ENCODE results near the gene CELF1. TPM values are rescaled to one million over a fixed set of nuclear protein-coding genes. Genes with fewer than 3 reads are reported as not detected.

Gene CELF1
- total RNA-seq, 2 experiments from 2014 or later, result 103 to 111 TPM

DNA sequence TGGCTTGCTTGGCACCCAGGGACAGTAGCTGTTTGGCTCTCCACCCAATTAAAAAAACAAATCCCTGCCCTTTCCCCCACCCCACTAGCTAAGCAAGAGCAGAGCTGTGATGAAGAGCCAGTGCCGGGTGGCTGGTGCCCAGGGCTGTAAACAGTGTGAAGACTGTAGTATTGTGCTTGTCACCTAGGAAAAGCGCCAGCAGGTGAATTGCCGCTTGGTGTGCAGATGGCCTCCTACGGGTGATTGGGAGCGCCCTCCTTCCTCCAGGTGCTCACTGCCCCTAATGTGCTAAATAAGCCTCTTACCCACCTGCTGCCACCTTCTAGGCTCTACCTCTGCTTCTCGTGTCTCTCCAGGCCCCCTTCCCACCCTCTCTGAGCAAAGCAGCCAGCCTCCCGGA is 85.6 kb downstream of the CELF1 start:
- H3K36me3 Mint-ChIP-seq (ENCODE audit: low read depth), result peaks cover 67% of the 10 kb centered on the region
- Histone ChIP-seq H3K36me3 (ENCODE audit: insufficient read depth, low read length) (peaks cover 73% of the 10 kb centered on the region), H3K27me3 (ENCODE audit: control insufficient read depth in 1 of 2, insufficient read depth in 2 of 2, low read length in 2 of 2) (no peaks in the 10 kb centered on the region), H3K9me3 (ENCODE audit: control insufficient read depth in 1 of 2, insufficient read depth in 1 of 2, low read length in 2 of 2) (no peaks in the 10 kb centered on the region), H3K27ac (ENCODE audit: low read depth in 1 of 2, low read length in 2 of 2) (no peak overlapping the region), H3K4me3 (ENCODE audit: low read length) (no peak overlapping the region), H3K4me1 (ENCODE audit: insufficient read depth, low read length) (peaks cover 6% of the 10 kb centered on the region)
- TF ChIP-seq, protein P1, sequence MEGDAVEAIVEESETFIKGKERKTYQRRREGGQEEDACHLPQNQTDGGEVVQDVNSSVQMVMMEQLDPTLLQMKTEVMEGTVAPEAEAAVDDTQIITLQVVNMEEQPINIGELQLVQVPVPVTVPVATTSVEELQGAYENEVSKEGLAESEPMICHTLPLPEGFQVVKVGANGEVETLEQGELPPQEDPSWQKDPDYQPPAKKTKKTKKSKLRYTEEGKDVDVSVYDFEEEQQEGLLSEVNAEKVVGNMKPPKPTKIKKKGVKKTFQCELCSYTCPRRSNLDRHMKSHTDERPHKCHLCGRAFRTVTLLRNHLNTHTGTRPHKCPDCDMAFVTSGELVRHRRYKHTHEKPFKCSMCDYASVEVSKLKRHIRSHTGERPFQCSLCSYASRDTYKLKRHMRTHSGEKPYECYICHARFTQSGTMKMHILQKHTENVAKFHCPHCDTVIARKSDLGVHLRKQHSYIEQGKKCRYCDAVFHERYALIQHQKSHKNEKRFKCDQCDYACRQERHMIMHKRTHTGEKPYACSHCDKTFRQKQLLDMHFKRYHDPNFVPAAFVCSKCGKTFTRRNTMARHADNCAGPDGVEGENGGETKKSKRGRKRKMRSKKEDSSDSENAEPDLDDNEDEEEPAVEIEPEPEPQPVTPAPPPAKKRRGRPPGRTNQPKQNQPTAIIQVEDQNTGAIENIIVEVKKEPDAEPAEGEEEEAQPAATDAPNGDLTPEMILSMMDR (IDR thresholded peaks at IDR 0.05), result no peak
- no peaks in the 10 kb centered on the region for H3K9me3 Mint-ChIP-seq
- peak overlapping the region; percentile 20 for H3K27ac Mint-ChIP-seq
- POLR2A ChIA-PET, result no interaction called here
- no peak overlapping the region for H3K4me3 Mint-ChIP-seq
- CTCF ChIA-PET, result no interaction called here
- ATAC-seq (ENCODE audit: poor library complexity) (no peak), DNase-seq (no peak)
- H3K4me1 Mint-ChIP-seq (ENCODE audit: low read depth), result no peaks in the 10 kb centered on the region
- H3K27me3 Mint-ChIP-seq, result no peaks in the 10 kb centered on the region
- intact Hi-C loops (cut with DNase I, micrococcal nuclease), result no loop called here

DNA sequence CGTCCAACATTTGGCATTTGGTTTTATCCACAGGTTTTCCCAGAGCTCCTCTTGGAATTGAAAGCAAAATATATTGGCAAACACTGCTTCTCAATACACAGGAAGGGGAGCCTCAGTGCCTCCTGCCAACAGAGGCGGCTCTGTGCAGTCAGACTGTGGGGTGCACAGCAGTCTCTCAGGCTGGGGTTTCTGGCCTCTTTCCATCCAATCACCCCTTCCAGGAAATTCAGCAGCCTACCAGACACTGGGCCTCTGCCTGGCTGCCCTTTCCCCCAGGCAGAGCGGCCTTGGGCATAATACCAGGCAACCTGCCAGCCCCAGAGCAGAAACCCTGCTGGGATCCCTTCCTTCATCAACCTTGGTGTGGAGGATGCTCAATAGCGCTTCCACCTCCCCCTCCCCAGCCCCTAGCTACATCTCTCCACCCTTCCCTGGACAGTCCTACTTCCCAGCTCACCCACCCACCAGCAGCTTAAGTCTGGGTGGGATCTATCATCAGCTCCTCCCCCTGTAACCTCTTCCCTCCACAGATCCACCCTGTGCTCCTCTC is 86.2 kb downstream of the CELF1 start:
- intact Hi-C loops (cut with DNase I, micrococcal nuclease), result no loop called here
- POLR2A ChIA-PET, result no interaction called here

DNA sequence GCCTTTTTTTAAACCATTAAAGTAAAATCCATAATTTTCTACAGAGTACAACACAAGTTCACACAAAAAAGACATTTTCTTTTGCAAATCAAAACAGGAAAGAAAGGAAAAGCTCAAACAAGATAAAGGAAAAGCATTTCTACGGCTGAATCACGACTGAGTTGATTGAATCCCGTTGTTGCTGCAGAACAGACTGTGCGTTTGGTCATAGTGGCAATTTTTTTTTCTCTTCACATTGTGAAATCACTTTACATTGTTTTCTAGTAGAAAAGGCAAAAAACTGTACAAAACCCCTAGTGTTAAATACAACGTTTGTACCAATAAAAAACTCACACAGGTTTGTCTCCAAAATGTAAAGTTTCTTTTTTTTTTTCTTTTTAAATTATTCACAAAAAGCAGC is 86.7 kb downstream of the CELF1 start:
- CTCF ChIA-PET, result no interaction called here
- H3K9me3 Mint-ChIP-seq, result no peaks in the 10 kb centered on the region
- POLR2A ChIA-PET, result no interaction called here
- DNase-seq, result no peak
- Histone ChIP-seq H3K4me1 (ENCODE audit: insufficient read depth, low read length) (peaks cover 6% of the 10 kb centered on the region), H3K27ac (ENCODE audit: low read depth in 1 of 2, low read length in 2 of 2) (no peak overlapping the region), H3K9me3 (ENCODE audit: control insufficient read depth in 1 of 2, insufficient read depth in 1 of 2, low read length in 2 of 2) (no peaks in the 10 kb centered on the region), H3K36me3 (ENCODE audit: insufficient read depth, low read length) (peaks cover 61% of the 10 kb centered on the region), H3K4me3 (ENCODE audit: low read length) (no peak overlapping the region), H3K27me3 (ENCODE audit: control insufficient read depth in 1 of 2, insufficient read depth in 2 of 2, low read length in 2 of 2) (no peaks in the 10 kb centered on the region)
- TF ChIP-seq, protein P1 (IDR thresholded peaks at IDR 0.05), result no peak
- peaks cover 61% of the 10 kb centered on the region for H3K36me3 Mint-ChIP-seq (ENCODE audit: low read depth)
- no peak overlapping the region for H3K27ac Mint-ChIP-seq
- H3K4me3 Mint-ChIP-seq, result no peak overlapping the region
- ATAC-seq (ENCODE audit: poor library complexity), result no peak
- H3K4me1 Mint-ChIP-seq (ENCODE audit: low read depth), result no peaks in the 10 kb centered on the region
- H3K27me3 Mint-ChIP-seq, result no peaks in the 10 kb centered on the region
- intact Hi-C loops (cut with DNase I, micrococcal nuclease), result no loop called here

More for the DNA sequence above, 86.2 kb downstream of the CELF1 start:
- TF ChIP-seq, protein P1 (IDR thresholded peaks at IDR 0.05), result no peak
- H3K27ac ChIP-seq (ENCODE audit: low read depth in 1 of 2, low read length in 2 of 2), result no peak overlapping the region
- no peak overlapping the region for H3K4me3 ChIP-seq (ENCODE audit: low read length)
- Mint-ChIP-seq H3K4me1 (ENCODE audit: low read depth) (no peaks in the 10 kb centered on the region), H3K4me3 (no peak overlapping the region), H3K9me3 (no peaks in the 10 kb centered on the region), H3K36me3 (ENCODE audit: low read depth) (peaks cover 65% of the 10 kb centered on the region), H3K27me3 (no peaks in the 10 kb centered on the region), H3K27ac (no peak overlapping the region)
- H3K36me3 ChIP-seq (ENCODE audit: insufficient read depth, low read length), result peaks cover 67% of the 10 kb centered on the region
- DNase-seq (no peak), ATAC-seq (ENCODE audit: poor library complexity) (no peak)
- peaks cover 6% of the 10 kb centered on the region for H3K4me1 ChIP-seq (ENCODE audit: insufficient read depth, low read length)
- H3K27me3 ChIP-seq (ENCODE audit: control insufficient read depth in 1 of 2, insufficient read depth in 2 of 2, low read length in 2 of 2), result no peaks in the 10 kb centered on the region
- no peaks in the 10 kb centered on the region for H3K9me3 ChIP-seq (ENCODE audit: control insufficient read depth in 1 of 2, insufficient read depth in 1 of 2, low read length in 2 of 2)
- CTCF ChIA-PET, result no interaction called here
